Subcutaneous adipose tissue (tissue), 4 donors: ENCODE measurements around the gene DNAH9. TPM values are rescaled to one million over a fixed set of nuclear protein-coding genes. Genes with fewer than 3 reads are reported as not detected.

ENCODE experiments used
- CTCF ChIP-seq: fragments of 450-650 bp; IDR thresholded peaks from one replicate; pipeline ENCODE4 v1.5.1; 2016; ENCODE audit warnings: low read depth, mild to moderate bottlenecking, control low read depth, antibody characterized with exemption, moderate library complexity
- total RNA-seq, 4 donors: library from RNA; depleted of rRNA; stranded (reverse); fragments of >200 nt; gene quantifications; one replicate each; pipeline ENCODE4 v1.1.0, GENCODE V29; 2016

Gene DNAH9
- total RNA-seq, 4 donors from 2014 or later: 1.5 to 8.9 (median 4.1) TPM

- no peak for TF ChIP-seq CTCF
These were observed 342.6 kb downstream of the DNAH9 start for GRCh38 chr17:11940904-11941303.

- TF ChIP-seq CTCF: no peak
These were observed 345.6 kb downstream of the DNAH9 start for GRCh38 chr17:11943759-11944347.

DNA sequence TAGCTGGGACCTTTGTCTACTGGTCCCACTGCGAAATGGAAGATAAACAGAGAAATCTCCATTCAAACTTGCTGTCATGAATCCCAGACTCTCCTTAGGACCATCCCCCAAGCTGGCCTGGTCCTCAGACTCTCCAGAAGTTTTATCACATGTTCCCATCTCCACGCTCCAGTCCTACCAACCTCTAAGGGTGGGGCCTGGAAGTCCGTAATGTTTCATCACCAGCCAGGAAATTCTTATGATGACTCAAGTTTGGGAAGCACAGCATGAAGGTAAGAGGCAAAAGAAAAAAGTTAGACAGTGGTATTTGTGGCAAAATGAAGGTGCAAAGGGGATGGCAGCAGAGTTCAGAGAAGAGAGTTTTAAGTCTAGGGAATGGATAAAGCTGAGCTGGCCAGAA lies 346.3 kb downstream of the DNAH9 start:
- no peak for TF ChIP-seq CTCF

- TF ChIP-seq CTCF: no peak
These were observed 350.5 kb downstream of the DNAH9 start for GRCh38 chr17:11948789-11949188.

DNA sequence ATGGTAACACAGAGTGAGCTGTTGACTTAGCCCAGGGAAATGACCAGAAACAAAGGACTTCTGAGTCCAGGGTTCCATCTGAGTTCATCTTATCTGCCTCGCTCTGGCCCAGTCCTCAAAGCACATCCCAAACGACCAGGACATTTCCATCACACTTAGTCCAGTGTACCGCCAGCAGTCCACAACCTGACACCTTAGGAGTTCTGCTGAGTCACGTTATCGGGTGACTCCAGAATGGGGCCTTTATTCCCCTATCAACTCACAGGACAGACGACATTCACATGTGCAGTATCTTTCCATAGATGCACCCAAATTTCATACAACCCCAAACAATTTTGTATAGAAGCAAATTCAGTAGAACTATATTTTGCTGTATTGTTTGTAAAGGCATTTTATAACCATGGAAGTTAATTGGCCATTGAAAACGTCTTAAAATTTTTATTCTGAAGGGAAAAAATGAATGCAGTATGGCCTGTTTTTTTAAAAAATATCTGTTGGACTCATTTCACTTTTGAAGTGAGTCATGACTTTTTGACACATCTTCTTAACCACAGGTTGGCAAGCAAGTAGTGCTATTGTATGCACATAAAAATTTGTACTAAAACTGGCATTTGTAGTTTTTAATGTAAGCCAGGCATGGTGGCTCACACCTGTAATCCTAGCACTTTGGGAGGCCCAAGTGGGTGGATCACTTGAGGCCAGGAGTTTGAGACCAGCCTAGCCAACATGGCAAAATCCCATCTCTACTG lies 352.7 kb downstream of the DNAH9 start:
- no peak for TF ChIP-seq CTCF

- no peak for TF ChIP-seq CTCF
These were observed 354.3 kb downstream of the DNAH9 start for GRCh38 chr17:11952610-11953009.

- TF ChIP-seq CTCF: no peak
These were observed 355.7 kb downstream of the DNAH9 start for GRCh38 chr17:11953924-11954323.
